DND-41 (cell line): ENCODE results near the gene TLR8.

Experiments used
- ATAC-seq: fragments of 200-7000 bp; cut with Tn5 transposase; 3 replicates; pipeline ENCODE4 v1.9.1; 2021; ENCODE audit warnings: low read depth; ENCODE audit not compliant: insufficient read depth
- DNase-seq: peaks from one replicate; pipeline ENCODE4 v3.0.0-alpha.2; 2020
- H2AFZ ChIP-seq: 2 replicates; pipeline ENCODE4 v1.6.0; 2012; ENCODE audit warnings: low read depth, low read length
- H3K27ac ChIP-seq: 2 replicates; pipeline ENCODE4 v1.5.1; 2012; ENCODE audit warnings: low read length, inconsistent platforms
- H3K27me3 ChIP-seq: fragments of 200-600 bp; sonication (generic); 2 replicates; pipeline ENCODE4 v1.6.0; 2012; ENCODE audit warnings: low read length, mild to moderate bottlenecking, inconsistent platforms; ENCODE audit not compliant: insufficient read depth, poor library complexity
- H3K36me3 ChIP-seq: 2 replicates; pipeline ENCODE4 v1.5.1; 2012; ENCODE audit warnings: low read length, inconsistent platforms; ENCODE audit not compliant: insufficient read depth
- H3K4me1 ChIP-seq: 2 replicates; pipeline ENCODE4 v1.5.1; 2012; ENCODE audit warnings: mild to moderate bottlenecking, low read length; ENCODE audit not compliant: insufficient read depth
- H3K4me2 ChIP-seq: 2 replicates; pipeline ENCODE4 v1.6.0; 2012; ENCODE audit warnings: mild to moderate bottlenecking, moderate library complexity, low read length, inconsistent platforms; ENCODE audit not compliant: insufficient read depth
- H3K4me3 ChIP-seq, 2 experiments: fragments of 200-600 bp in 1 of 2; shearing (Covaris generic) in 1 of 2; 2 replicates each; pipeline ENCODE4 v1.5.1; 2012 to 2016; ENCODE audit warnings: inconsistent platforms in 2 of 2, low read length in 2 of 2, mild to moderate bottlenecking in 2 of 2, low read depth in 1 of 2, moderate library complexity in 1 of 2
- H3K79me2 ChIP-seq: 2 replicates; pipeline ENCODE4 v1.6.0; 2012; ENCODE audit warnings: low read length, inconsistent platforms; ENCODE audit not compliant: insufficient read depth
- H3K9ac ChIP-seq: 2 replicates; pipeline ENCODE4 v1.6.0; 2012; ENCODE audit warnings: low read depth, mild to moderate bottlenecking, inconsistent platforms, low read length, moderate library complexity
- H3K9me3 ChIP-seq: 2 replicates; pipeline ENCODE4 v1.5.1; 2012; ENCODE audit warnings: low read length, moderate library complexity, mild to moderate bottlenecking, inconsistent platforms; ENCODE audit not compliant: insufficient read depth, severe bottlenecking
- H4K20me1 ChIP-seq: 2 replicates; pipeline ENCODE4 v1.6.0; 2012; ENCODE audit warnings: low read length; ENCODE audit not compliant: insufficient read depth
- EZH2 ChIP-seq: IDR thresholded peaks from 3 replicates; pipeline ENCODE4 v1.6.1; 2012; ENCODE audit warnings: borderline replicate concordance, low read depth, mild to moderate bottlenecking, moderate library complexity, low read length, inconsistent platforms; ENCODE audit not compliant: severe bottlenecking
- TF ChIP-seq, protein P1 (sequence below): IDR thresholded peaks from 2 replicates; pipeline ENCODE4 v1.5.1; 2012; ENCODE audit warnings: borderline replicate concordance, low read length, moderate library complexity, mild to moderate bottlenecking; ENCODE audit not compliant: poor library complexity, severe bottlenecking; ENCODE audit errors: extremely low read depth

TLR8 gene

DNA sequence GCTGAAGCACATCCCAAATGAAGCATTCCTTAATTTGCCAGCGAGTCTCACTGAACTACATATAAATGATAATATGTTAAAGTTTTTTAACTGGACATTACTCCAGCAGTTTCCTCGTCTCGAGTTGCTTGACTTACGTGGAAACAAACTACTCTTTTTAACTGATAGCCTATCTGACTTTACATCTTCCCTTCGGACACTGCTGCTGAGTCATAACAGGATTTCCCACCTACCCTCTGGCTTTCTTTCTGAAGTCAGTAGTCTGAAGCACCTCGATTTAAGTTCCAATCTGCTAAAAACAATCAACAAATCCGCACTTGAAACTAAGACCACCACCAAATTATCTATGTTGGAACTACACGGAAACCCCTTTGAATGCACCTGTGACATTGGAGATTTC lies 14.6 kb downstream of the TLR8 start:
- Histone ChIP-seq H3K27ac (no peak overlapping the region), H3K27me3 (no peaks in the 10 kb centered on the region), H3K4me1 (no peaks in the 10 kb centered on the region), H3K4me2 (no peak overlapping the region), H3K9ac (no peak overlapping the region), H4K20me1 (no peaks in the 10 kb centered on the region), H3K9me3 (no peaks in the 10 kb centered on the region), H3K36me3 (no peaks in the 10 kb centered on the region), H3K4me3 (no peak overlapping the region), H2AFZ (no peak overlapping the region), H3K79me2 (no peaks in the 10 kb centered on the region)
- no peak for DNase-seq
- no peak for ATAC-seq
- TF ChIP-seq, protein P1, sequence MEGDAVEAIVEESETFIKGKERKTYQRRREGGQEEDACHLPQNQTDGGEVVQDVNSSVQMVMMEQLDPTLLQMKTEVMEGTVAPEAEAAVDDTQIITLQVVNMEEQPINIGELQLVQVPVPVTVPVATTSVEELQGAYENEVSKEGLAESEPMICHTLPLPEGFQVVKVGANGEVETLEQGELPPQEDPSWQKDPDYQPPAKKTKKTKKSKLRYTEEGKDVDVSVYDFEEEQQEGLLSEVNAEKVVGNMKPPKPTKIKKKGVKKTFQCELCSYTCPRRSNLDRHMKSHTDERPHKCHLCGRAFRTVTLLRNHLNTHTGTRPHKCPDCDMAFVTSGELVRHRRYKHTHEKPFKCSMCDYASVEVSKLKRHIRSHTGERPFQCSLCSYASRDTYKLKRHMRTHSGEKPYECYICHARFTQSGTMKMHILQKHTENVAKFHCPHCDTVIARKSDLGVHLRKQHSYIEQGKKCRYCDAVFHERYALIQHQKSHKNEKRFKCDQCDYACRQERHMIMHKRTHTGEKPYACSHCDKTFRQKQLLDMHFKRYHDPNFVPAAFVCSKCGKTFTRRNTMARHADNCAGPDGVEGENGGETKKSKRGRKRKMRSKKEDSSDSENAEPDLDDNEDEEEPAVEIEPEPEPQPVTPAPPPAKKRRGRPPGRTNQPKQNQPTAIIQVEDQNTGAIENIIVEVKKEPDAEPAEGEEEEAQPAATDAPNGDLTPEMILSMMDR = no peak
- TF ChIP-seq EZH2 = no peak

DNA sequence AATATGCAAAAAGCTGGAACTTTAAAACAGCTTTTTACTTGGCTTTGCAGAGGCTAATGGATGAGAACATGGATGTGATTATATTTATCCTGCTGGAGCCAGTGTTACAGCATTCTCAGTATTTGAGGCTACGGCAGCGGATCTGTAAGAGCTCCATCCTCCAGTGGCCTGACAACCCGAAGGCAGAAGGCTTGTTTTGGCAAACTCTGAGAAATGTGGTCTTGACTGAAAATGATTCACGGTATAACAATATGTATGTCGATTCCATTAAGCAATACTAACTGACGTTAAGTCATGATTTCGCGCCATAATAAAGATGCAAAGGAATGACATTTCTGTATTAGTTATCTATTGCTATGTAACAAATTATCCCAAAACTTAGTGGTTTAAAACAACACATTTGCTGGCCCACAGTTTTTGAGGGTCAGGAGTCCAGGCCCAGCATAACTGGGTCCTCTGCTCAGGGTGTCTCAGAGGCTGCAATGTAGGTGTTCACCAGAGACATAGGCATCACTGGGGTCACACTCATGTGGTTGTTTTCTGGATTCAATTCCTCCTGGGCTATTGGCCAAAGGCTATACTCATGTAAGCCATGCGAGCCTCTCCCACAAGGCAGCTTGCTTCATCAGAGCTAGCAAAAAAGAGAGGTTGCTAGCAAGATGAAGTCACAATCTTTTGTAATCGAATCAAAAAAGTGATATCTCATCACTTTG lies 15.6 kb downstream of the TLR8 start:
- TF ChIP-seq EZH2 = no peak
- TF ChIP-seq, protein P1 = no peak
- H3K4me3 ChIP-seq = no peak overlapping the region

DNA sequence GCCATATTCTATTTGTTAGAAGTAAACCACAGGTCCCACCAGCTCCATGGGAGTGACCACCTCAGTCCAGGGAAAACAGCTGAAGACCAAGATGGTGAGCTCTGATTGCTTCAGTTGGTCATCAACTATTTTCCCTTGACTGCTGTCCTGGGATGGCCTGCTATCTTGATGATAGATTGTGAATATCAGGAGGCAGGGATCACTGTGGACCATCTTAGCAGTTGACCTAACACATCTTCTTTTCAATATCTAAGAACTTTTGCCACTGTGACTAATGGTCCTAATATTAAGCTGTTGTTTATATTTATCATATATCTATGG lies 16.1 kb downstream of the TLR8 start:
- H3K27ac ChIP-seq = no peak overlapping the region
- H3K4me2 ChIP-seq = no peak overlapping the region
- H3K79me2 ChIP-seq = no peaks in the 10 kb centered on the region
- no peak for ATAC-seq
- DNase-seq = no peak
- H3K9ac ChIP-seq = no peak overlapping the region
- H3K27me3 ChIP-seq = no peaks in the 10 kb centered on the region
- no peaks in the 10 kb centered on the region for H3K9me3 ChIP-seq
- H4K20me1 ChIP-seq = no peaks in the 10 kb centered on the region
- H3K4me3 ChIP-seq = no peak overlapping the region
- TF ChIP-seq, protein P1 = no peak
- no peak for TF ChIP-seq EZH2
- H3K36me3 ChIP-seq = no peaks in the 10 kb centered on the region
- no peak overlapping the region for H2AFZ ChIP-seq
- H3K4me1 ChIP-seq = no peaks in the 10 kb centered on the region

More for the DNA sequence above, 15.6 kb downstream of the TLR8 start:
- Histone ChIP-seq H4K20me1 (no peaks in the 10 kb centered on the region), H3K27me3 (no peaks in the 10 kb centered on the region), H3K9ac (no peak overlapping the region), H3K79me2 (no peaks in the 10 kb centered on the region), H3K36me3 (no peaks in the 10 kb centered on the region), H3K9me3 (no peaks in the 10 kb centered on the region), H3K27ac (no peak overlapping the region), H2AFZ (no peak overlapping the region), H3K4me2 (no peak overlapping the region), H3K4me1 (no peaks in the 10 kb centered on the region)
- ATAC-seq = no peak
- no peak for DNase-seq

DNA sequence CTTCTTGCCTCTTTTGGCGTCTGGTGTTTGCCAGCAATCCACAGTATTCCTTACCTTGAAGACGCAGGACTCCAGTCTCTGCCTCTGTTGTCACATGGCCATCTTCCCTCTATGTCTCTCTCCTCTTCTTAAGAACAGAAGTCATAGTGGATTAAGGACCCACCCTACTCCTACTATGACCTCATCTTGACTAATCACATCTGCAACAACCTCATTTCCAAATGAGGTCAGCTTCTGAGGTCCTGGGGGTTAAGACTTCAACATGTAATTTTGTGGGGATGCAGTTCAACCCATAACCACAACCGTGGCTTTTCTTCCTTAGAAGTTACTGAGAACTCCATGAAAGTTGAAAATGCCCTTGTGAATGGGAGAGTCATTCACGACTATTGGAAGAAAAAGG lies 23.3 kb downstream of the TLR8 start:
- no peak overlapping the region for H2AFZ ChIP-seq
- H3K27ac ChIP-seq = no peak overlapping the region
- H3K9ac ChIP-seq = no peak overlapping the region
- no peaks in the 10 kb centered on the region for H3K4me1 ChIP-seq
- H3K9me3 ChIP-seq = no peaks in the 10 kb centered on the region
- no peaks in the 10 kb centered on the region for H3K36me3 ChIP-seq
- no peaks in the 10 kb centered on the region for H4K20me1 ChIP-seq
- DNase-seq = no peak
- H3K4me2 ChIP-seq = no peak overlapping the region
- H3K79me2 ChIP-seq = no peaks in the 10 kb centered on the region
- ATAC-seq = no peak; the same call in 2 of the 3 replicates
- no peak overlapping the region for H3K4me3 ChIP-seq
- H3K27me3 ChIP-seq = no peaks in the 10 kb centered on the region
- no peak for TF ChIP-seq EZH2
- TF ChIP-seq, protein P1 = no peak
